Posterior vena cava (tissue), 2 donors: ENCODE data around the gene AKAP8. TPM values are rescaled to one million over a fixed set of nuclear protein-coding genes. Genes with fewer than 3 reads are reported as not detected.

Experiments
- DNase-seq: peaks from one replicate; pipeline ENCODE4 v3.0.0-alpha.2; 2020; ENCODE audit warnings: low spot score
- intact Hi-C, 2 donors: fragments of 100-400 bp; cut with DNase I; formaldehyde crosslinking; loops; one replicate each; pipeline versions ENCODE4 v1.14.1 to v1.14.2; 2022 to 2023
- total RNA-seq, 2 donors: library from RNA; stranded (reverse); fragmentation: NEBNext Ultra II Directional; extraction: Animal tissue kit (Norgen Biotek cat#: 25700); gene quantifications; one replicate each; pipeline ENCODE4 v1.2.1, GENCODE V29; 2021
- donor health status: DM: yes; HTN: yes; CAD: no.
- donor health status: DM: yes; HTN: yes; CAD: no.

The AKAP8 gene
- total RNA-seq, 2 donors from 2014 or later = 24.2 to 33.6 TPM

DNA sequence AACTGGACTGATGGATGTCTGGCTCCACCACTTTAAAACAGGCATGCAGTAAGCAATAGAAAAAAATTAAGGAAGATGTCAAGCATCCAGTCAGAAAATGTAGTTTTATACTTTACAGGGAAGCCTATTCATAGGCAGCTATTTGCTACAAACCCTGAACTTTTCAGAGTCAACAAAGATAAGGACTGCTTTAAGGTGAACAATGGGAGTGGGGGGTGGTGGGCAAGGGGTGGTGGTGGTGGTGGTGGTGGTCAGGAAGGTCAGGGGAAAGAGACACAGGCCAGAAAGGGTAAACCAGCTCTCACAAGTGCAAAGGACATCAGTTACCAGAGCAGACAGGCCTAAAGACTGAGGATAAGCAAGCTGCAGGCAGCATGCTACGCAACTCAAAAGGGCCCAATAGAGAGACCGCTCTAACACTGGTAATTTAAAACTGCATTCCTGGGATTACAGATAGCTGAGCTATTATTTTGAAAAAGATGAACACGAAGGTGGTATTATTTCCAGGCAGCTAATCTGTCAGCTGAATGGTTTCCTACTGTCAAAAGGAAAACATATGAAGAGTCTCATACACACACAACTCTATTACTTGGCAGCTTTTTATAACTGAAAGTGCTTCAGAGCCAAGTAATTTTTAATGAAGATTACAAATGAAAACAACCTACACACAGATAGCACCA, 62.1 kb downstream of the AKAP8 start:
- DNase-seq = no peak
- intact Hi-C loops = no loop called here

DNA sequence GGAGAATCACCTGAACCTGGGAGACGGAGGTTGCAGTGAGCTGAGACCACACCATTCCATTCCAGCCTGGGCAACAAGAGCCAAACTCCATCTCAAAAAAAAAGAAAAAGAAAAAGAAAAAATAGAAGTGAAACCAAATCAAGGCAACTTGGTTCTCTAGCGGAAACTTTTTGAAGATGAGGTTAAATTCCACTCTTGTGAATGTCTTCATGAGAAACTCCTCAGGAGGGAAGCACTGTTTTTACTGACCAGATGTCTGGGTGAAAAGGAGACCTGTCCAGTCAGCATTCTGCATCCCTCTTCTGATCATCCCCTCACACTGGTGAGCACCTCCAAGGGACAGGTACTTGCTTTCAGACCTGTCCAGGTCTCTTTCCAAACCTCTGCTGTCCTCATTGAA, 63.1 kb downstream of the AKAP8 start:
- intact Hi-C loops = no loop called here

DNA sequence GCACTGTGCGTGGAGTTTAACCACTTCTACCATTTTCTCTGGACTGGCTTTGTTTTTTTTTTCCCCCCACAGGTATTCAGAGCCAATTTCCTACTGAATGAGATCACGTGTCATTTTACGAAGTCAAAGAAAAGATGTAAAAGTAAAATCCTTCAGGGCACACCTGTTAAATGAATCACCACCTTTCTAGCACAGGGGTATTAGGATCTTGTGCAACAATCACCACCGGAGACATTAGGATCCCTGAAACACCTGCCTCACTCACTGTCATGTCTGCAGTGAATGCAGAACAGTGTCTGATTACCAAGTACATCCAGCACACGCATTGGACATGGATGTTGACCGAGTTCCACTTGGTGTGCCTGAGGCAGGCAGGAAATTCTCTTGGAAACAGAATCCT, 64.5 kb downstream of the AKAP8 start:
- intact Hi-C loops = no loop called here
- no peak for DNase-seq

More for the DNA sequence above, 63.1 kb downstream of the AKAP8 start:
- DNase-seq = no peak

DNA sequence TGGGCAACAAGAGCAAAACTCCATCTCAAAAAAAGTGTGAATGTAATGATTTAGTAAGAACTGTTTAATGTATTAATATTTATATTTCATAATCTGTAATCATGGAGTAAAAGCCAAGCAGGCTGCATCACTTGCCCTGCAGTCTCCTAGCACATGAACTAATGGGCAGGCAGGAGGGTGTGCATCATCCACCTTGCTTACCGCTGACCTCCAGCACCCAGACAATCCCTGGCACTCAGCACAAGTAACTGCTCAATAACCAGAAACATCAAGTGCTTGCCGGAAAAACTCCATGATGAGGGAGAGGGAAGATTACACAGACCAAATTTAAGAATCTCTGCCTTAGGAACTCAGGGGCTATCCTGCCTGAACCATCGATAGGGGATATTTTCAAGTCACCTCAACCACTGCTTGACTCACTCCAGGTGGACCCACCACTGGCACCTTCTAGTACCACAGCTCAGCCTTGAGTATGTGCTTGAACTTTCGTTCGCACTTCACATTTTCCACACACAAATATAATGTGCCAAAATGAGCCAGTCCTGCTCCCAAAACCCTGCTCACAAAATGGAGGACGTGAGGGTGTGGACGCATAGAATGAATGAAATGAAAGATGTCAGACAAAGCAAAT, 65.8 kb downstream of the AKAP8 start:
- no peak for DNase-seq
- intact Hi-C loops = no loop called here

DNA sequence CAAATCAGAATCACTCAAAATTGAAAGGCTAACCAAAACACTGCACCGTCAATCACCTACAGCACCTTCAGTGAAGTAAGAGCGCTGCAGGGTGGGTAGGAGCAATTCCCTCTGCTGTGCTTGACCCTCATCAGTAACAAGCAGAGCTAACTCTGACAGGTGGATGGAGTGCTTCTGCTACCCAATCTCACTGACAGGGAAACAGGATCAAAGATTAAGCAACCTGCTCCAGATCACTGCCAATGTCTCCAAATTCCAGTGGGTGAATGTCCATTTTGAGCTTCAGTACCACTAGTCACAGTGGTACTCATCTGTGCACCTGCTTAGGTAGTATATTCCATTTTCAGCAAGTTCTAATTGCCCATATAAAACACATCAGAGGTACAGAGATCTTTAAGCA, 72.4 kb downstream of the AKAP8 start:
- intact Hi-C loops = no loop called here
- no peak for DNase-seq

DNA sequence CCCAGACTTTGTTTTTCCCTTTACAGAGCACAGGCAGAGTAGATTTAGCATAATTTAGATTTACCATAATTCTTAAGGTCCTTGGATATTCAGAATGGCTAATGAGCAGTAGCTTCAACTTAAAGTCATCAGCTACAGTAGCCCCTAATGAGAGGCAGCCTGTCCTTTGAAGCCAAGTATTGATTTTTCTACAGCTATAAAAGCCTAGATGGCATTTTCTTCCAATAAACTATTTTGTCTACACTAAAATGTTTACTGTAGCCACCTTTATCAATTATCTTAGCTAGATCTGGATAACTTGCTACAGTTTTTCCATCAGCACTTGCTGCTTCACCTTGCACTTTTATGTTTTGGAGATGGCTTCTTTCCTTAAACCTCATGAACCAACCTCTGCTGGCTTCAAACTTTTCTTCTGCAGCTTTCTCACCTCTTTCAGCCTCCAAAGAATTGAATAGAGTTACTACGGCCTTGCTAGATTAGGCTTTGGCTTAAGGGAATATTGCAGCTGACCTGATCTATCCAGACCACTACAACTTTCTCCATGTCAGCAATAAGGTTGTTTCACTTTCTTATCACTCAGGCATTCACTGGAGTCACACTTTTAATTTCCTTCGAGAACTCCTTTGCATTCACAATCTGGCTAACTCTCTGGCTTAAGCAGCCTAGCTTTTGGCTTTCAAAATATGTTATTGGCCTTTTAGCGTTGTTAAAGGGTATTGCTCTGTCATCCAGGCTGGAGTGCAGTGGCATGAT, 73.8 kb downstream of the AKAP8 start:
- no peak for DNase-seq
- intact Hi-C loops = no loop called here

DNA sequence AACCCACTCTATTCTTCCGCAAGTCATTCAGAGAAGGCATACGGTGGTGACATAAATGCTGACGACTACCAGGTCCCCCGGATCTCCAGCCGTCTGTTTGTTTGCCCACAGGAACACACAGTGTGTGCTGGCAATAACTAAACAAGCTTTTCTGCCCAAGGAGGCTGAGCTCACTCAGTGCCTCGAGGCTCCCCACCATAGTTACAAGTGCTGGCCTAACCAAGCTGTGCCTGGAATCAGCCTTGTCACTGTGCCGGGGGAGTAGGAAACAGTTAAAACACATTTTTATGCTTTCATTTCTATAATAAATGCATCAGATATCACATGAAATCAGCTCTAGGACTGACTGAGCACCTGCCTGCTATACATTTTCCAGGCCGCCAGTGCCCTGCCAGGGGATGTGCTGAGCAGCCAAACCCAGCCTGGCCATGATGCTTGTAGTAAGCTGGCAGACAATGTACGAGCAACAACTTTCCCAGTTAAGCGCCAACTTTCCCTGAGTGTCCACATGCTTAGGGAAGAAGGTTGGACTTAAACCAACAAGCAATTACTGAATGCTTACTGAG, 75.4 kb downstream of the AKAP8 start:
- intact Hi-C loops = no loop called here
- DNase-seq = no peak

Other genes with a start within 250 kb of the AKAP8 start
- 100 to 1,000 TPM; 164 to 165 TPM for gene NOTCH3, start 178.8 kb downstream of the AKAP8 start, total RNA-seq
- under 1 TPM; 0.48 to 0.51 TPM for gene EPHX3, start 147.3 kb downstream of the AKAP8 start, total RNA-seq
- 10 to 100 TPM; 77.5 to 89.6 TPM for gene BRD4, start 47.2 kb downstream of the AKAP8 start, total RNA-seq
- 10 to 100 TPM; 52.6 to 65.7 TPM for gene AKAP8L, start 39.2 kb upstream of the AKAP8 start, total RNA-seq
- 10 to 100 TPM; 33.2 to 44.2 TPM for gene WIZ, start 70.2 kb upstream of the AKAP8 start, total RNA-seq
- gene RASAL3, start 84.8 kb upstream of the AKAP8 start, total RNA-seq = 1 to 10 TPM; 2.3 to 3.7 TPM
- gene PGLYRP2, start 99.7 kb upstream of the AKAP8 start, total RNA-seq = not detected
- not detected for gene CYP4F22, start 128.7 kb upstream of the AKAP8 start, total RNA-seq
- gene CYP4F8, start 235.4 kb upstream of the AKAP8 start, total RNA-seq = not detected